ENCODE data around the gene ASB10. TPM values are rescaled to one million over a fixed set of nuclear protein-coding genes. Genes with fewer than 3 reads are reported as not detected.

ASB10 gene
- total and polyA plus RNA-seq, 2 of the 8 experiments (the other 6 are each of a cell fraction or from before 2014, with no cell fraction given), result not detected

GRCh38 chr7:151150388-151150787 is 36.7 kb downstream of the ASB10 start:
- no peak overlapping the region for H2BK15ac ChIP-seq (ENCODE audit: low read length)
- no peak overlapping the region for H4K5ac ChIP-seq (ENCODE audit: insufficient read length, low read depth, low read length)
- no peaks in the 10 kb centered on the region for H3K4me1 ChIP-seq (replicated peaks in 1 of 4; ENCODE audit: control insufficient read depth in 3 of 4, insufficient read depth in 4 of 4, low read length in 3 of 4)
- no peak overlapping the region for H3K4ac ChIP-seq (replicated peaks; ENCODE audit: insufficient read length, low read depth, low read length)
- no peak overlapping the region for H3K27ac ChIP-seq (ENCODE audit: low read depth, low read length)
- H2BK20ac ChIP-seq (ENCODE audit: low read length), result no peak overlapping the region
- no peaks in the 10 kb centered on the region for H4K20me1 ChIP-seq (replicated peaks in 1 of 2; ENCODE audit: control insufficient read depth in 1 of 2, insufficient read depth in 2 of 2, low read length in 2 of 2)
- H3K4me3 ChIP-seq (ENCODE audit: extremely low read depth in 1 of 4, insufficient read depth in 2 of 4, low read depth in 3 of 4, low read length in 4 of 4), result no peak overlapping the region
- TF ChIP-seq BRCA1 (IDR thresholded peaks at IDR 0.05; ENCODE audit: low read depth, low read length), result no peak
- 78% methylated on average over 2 of the region's 3 CpGs; no CpG with 5 or more reads in 1 of the 2 experiments for WGBS, 2 experiments (ENCODE audit: extremely low coverage in 1 of 2, insufficient coverage in 1 of 2, insufficient read length in 1 of 2, insufficient replicate concordance in 2 of 2, low coverage in 1 of 2, low lambda C conversion rate in 2 of 2, missing lambda C conversion rate in 1 of 2)
- H3K9me3 ChIP-seq (ENCODE audit: insufficient read depth in 2 of 2, low read depth in 1 of 2, low read length in 1 of 2), result no peaks in the 10 kb centered on the region
- DNase-seq (ENCODE audit: low read depth in 1 of 2, low spot score in 2 of 2) (no peak), FAIRE-seq (no peak)
- peaks cover 0 to 5% (median 2%) of the 10 kb centered on the region in 4 experiments; a peak in 3 of 7 replicates for H3K27me3 ChIP-seq (replicated peaks in 1 of 4; ENCODE audit: control insufficient read depth in 3 of 4, extremely low read depth in 1 of 4, insufficient read depth in 3 of 4, low read length in 3 of 4)
- H2BK12ac ChIP-seq (ENCODE audit: low read depth, low read length), result no peak overlapping the region
- no peak overlapping the region for H3K56ac ChIP-seq (replicated peaks; ENCODE audit: insufficient read length, low read depth, low read length)
- no peaks in the 10 kb centered on the region for H3K36me3 ChIP-seq (ENCODE audit: control insufficient read depth in 2 of 4, insufficient read depth in 4 of 4, low read length in 3 of 4)
- no peak overlapping the region for H4K91ac ChIP-seq (replicated peaks; ENCODE audit: insufficient read length, low read length)
- H3K9ac ChIP-seq (replicated peaks in 1 of 4; ENCODE audit: extremely low read depth in 1 of 4, low read depth in 3 of 4, low read length in 3 of 4), result no peak overlapping the region
- ChIA-PET POLR2A (ENCODE audit: partially characterized antibody) (interaction anchor here (2.1 kb wide), 1 partner anchor 11 kb away, joined by 8 read pairs; no protein-coding TSS in a partner anchor), CTCF (ENCODE audit: partially characterized antibody) (interaction anchor here (1.0 to 18.9 kb wide), 8 partner anchors 9 to 132 kb away, joined by 3 to 197 read pairs (median 4); no protein-coding TSS in a partner anchor)
- no peak overlapping the region for H3K23ac ChIP-seq (ENCODE audit: insufficient read length)
- H3K18ac ChIP-seq (ENCODE audit: extremely low read depth, low read length), result no peak overlapping the region
- no peak overlapping the region for H4K8ac ChIP-seq (ENCODE audit: extremely low read depth, insufficient read depth, low read length)
- no peaks in the 10 kb centered on the region for H3K79me2 ChIP-seq (ENCODE audit: control insufficient read depth in 1 of 2, insufficient read depth in 2 of 2, low read length in 2 of 2)
- no peak overlapping the region for H3K4me2 ChIP-seq (ENCODE audit: insufficient read depth in 1 of 2, low read depth in 2 of 2, low read length in 2 of 2)
- H2BK5ac ChIP-seq (ENCODE audit: low read depth, low read length), result no peak overlapping the region
- H3K79me1 ChIP-seq (ENCODE audit: low read depth, low read length), result no peaks in the 10 kb centered on the region
- H2AK5ac ChIP-seq (ENCODE audit: low read depth, low read length), result no peak overlapping the region
- H2AFZ ChIP-seq (ENCODE audit: low read length), result no peak overlapping the region
- no peak overlapping the region for H3K14ac ChIP-seq (ENCODE audit: insufficient read length)
- H2BK120ac ChIP-seq (replicated peaks; ENCODE audit: low read depth, low read length), result no peak overlapping the region
- H3K23me2 ChIP-seq (ENCODE audit: low read depth, low read length), result no peaks in the 10 kb centered on the region; the same call in 1 of the 2 replicates
